ENCODE data around the gene DPPA3. TPM values are rescaled to one million over a fixed set of nuclear protein-coding genes. Genes with fewer than 3 reads are reported as not detected.

Gene DPPA3
- total RNA-seq, 4 donors from 2014 or later = not detected

- H3K27ac ChIP-seq = no peak overlapping the region
Measured at GRCh38 chr12:7732993-7733392, 21.8 kb downstream of the DPPA3 start.

DNA sequence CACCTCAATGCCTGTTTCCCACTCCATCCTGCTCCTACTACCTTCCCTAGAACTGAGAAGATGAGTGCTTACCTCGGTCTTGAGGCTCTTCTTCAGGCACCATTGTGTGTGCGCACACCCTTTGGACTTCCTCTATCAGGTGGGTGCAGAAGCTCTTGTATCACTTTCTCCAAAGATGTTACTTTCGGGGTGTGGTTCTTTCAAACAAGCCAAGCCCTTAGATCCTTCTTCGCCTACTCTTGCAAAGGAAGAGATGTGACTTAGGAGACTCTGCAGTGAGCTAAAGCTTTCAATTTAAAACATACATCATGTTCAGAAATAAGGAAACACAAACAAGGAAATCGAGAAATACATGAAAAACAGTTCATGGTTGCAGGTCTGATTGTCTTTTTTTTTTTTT is 36.0 kb downstream of the DPPA3 start, which contains the start of gene CLEC4C:
Gene CLEC4C, minus strand, starts transcription at position 130 of the 400 bp plus-strand sequence. Its CDS starts 27 bp downstream, at position 103.
- Histone ChIP-seq H3K9me3 (no peaks in the 10 kb centered on the region), H3K4me3 (no peak within 1 kb of the TSS), H3K4me1 (no peaks in the 10 kb centered on the region), H3K36me3 (no peaks in the 10 kb centered on the region), H3K27me3 (no peaks in the 10 kb centered on the region), H3K27ac (no peak within 1 kb of the TSS)
- 70% methylated on average over 5 of the region's 5 CpGs for WGBS
- no peak for TF ChIP-seq POLR2AphosphoS5 (IDR thresholded peaks at IDR 0.05)
- no peak for TF ChIP-seq EP300 (IDR thresholded peaks at IDR 0.05)
- TF ChIP-seq, protein P1, sequence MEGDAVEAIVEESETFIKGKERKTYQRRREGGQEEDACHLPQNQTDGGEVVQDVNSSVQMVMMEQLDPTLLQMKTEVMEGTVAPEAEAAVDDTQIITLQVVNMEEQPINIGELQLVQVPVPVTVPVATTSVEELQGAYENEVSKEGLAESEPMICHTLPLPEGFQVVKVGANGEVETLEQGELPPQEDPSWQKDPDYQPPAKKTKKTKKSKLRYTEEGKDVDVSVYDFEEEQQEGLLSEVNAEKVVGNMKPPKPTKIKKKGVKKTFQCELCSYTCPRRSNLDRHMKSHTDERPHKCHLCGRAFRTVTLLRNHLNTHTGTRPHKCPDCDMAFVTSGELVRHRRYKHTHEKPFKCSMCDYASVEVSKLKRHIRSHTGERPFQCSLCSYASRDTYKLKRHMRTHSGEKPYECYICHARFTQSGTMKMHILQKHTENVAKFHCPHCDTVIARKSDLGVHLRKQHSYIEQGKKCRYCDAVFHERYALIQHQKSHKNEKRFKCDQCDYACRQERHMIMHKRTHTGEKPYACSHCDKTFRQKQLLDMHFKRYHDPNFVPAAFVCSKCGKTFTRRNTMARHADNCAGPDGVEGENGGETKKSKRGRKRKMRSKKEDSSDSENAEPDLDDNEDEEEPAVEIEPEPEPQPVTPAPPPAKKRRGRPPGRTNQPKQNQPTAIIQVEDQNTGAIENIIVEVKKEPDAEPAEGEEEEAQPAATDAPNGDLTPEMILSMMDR (IDR thresholded peaks at IDR 0.05) = no peak
- TF ChIP-seq POLR2A (IDR thresholded peaks at IDR 0.05) = no peak
- DNase-seq (ENCODE audit: low spot score in 2 of 2) = no peak

More at GRCh38 chr12:7732993-7733392, 21.8 kb downstream of the DPPA3 start:
- WGBS = 37% methylated on average over 3 of the region's 3 CpGs
- Histone ChIP-seq H3K4me1 (no peaks in the 10 kb centered on the region), H3K4me3 (no peak overlapping the region), H3K27me3 (no peaks in the 10 kb centered on the region), H3K9me3 (no peaks in the 10 kb centered on the region), H3K36me3 (no peaks in the 10 kb centered on the region)
- DNase-seq (ENCODE audit: low spot score in 2 of 2) = no peak
- TF ChIP-seq POLR2AphosphoS5 (IDR thresholded peaks at IDR 0.05) = no peak
- no peak for TF ChIP-seq EP300 (IDR thresholded peaks at IDR 0.05)
- no peak for TF ChIP-seq POLR2A (IDR thresholded peaks at IDR 0.05)
- TF ChIP-seq, protein P1 (IDR thresholded peaks at IDR 0.05) = no peak

GRCh38 chr12:7748852-7749251 is 37.6 kb downstream of the DPPA3 start:
- 57% methylated on average over 4 of the region's 4 CpGs for WGBS
- H3K27me3 ChIP-seq = no peaks in the 10 kb centered on the region

GRCh38 chr12:7749442-7749841 is 38.2 kb downstream of the DPPA3 start:
- WGBS = 75% methylated on average over 8 of the region's 8 CpGs
- Histone ChIP-seq H3K4me1 (no peaks in the 10 kb centered on the region), H3K4me3 (no peak overlapping the region), H3K36me3 (no peaks in the 10 kb centered on the region), H3K9me3 (no peaks in the 10 kb centered on the region), H3K27ac (no peak overlapping the region), H3K27me3 (no peaks in the 10 kb centered on the region)
- no peak for DNase-seq (ENCODE audit: low spot score in 2 of 2)
- TF ChIP-seq POLR2A (IDR thresholded peaks at IDR 0.05) = no peak
- no peak for TF ChIP-seq POLR2AphosphoS5 (IDR thresholded peaks at IDR 0.05)
- no peak for TF ChIP-seq EP300 (IDR thresholded peaks at IDR 0.05)
- TF ChIP-seq, protein P1 (IDR thresholded peaks at IDR 0.05) = no peak

More at GRCh38 chr12:7748852-7749251, 37.6 kb downstream of the DPPA3 start:
- H3K4me1 ChIP-seq = no peaks in the 10 kb centered on the region
- DNase-seq (ENCODE audit: low spot score in 2 of 2) = no peak
- no peak overlapping the region for H3K27ac ChIP-seq
- no peaks in the 10 kb centered on the region for H3K9me3 ChIP-seq
- H3K36me3 ChIP-seq = no peaks in the 10 kb centered on the region
- TF ChIP-seq POLR2AphosphoS5 (IDR thresholded peaks at IDR 0.05) = no peak
- TF ChIP-seq EP300 (IDR thresholded peaks at IDR 0.05) = no peak
- TF ChIP-seq POLR2A (IDR thresholded peaks at IDR 0.05) = no peak
- TF ChIP-seq, protein P1 (IDR thresholded peaks at IDR 0.05) = no peak
- H3K4me3 ChIP-seq = no peak overlapping the region

DNA sequence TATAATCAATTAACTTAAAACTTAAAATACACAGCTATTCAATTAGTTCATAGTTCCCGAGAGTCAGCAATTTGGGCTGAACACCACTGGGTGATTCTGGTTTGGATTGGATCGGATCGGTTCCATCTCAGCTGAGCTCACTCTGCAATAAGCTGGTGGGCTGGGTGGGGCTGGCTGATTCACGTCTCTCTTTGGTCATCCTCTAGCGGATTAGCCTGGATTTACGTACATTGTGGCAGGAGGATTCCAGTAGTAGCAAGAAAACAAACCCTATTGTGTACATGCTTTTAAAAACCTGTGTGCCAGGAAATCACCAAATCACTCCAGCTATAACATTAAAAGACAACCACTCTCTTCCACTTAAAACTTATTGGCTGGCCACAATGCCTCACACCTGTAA is 39.1 kb downstream of the DPPA3 start:
- WGBS = 88% methylated on average over 6 of the region's 6 CpGs
- DNase-seq (ENCODE audit: low spot score in 2 of 2) = no peak
- Histone ChIP-seq H3K9me3 (no peaks in the 10 kb centered on the region), H3K27ac (no peak overlapping the region), H3K4me1 (no peaks in the 10 kb centered on the region), H3K4me3 (no peak overlapping the region), H3K36me3 (no peaks in the 10 kb centered on the region), H3K27me3 (no peaks in the 10 kb centered on the region)
- TF ChIP-seq, protein P1 (IDR thresholded peaks at IDR 0.05) = no peak
- no peak for TF ChIP-seq POLR2A (IDR thresholded peaks at IDR 0.05)
- no peak for TF ChIP-seq EP300 (IDR thresholded peaks at IDR 0.05)
- TF ChIP-seq POLR2AphosphoS5 (IDR thresholded peaks at IDR 0.05) = no peak
